GM10266 (cell line): Measurements from ENCODE around the gene SERPINB5.

ENCODE experiments used
- DNase-seq: peaks from one replicate; pipeline ENCODE4 v3.0.0; 2012; ENCODE audit errors: extremely low spot score
- CTCF ChIP-seq: IDR thresholded peaks from 2 replicates; pipeline ENCODE4 v1.5.1; 2012; ENCODE audit warnings: mild to moderate bottlenecking, low read depth; ENCODE audit not compliant: control insufficient read depth, insufficient read depth; ENCODE audit errors: missing control alignments

Gene SERPINB5

GRCh38 chr18:63552581-63552980, 75.8 kb downstream of the SERPINB5 start:
- TF ChIP-seq CTCF: no peak
- DNase-seq: no peak

GRCh38 chr18:63553081-63553480, 76.3 kb downstream of the SERPINB5 start:
- no peak for DNase-seq
- TF ChIP-seq CTCF: no peak
